Gastrocnemius medialis (tissue), 4 donors: ENCODE data around the gene CWC22.

ENCODE experiments used
- CTCF ChIP-seq, 5 experiments: fragments of 450-650 bp in 3 of 5; fragments of 200-600 bp in 2 of 5; sonication (generic) in 2 of 5; IDR thresholded peaks in 4 of 5; conservative IDR thresholded peaks in 1 of 5; 1 replicate in 4 of 5; 2 replicates in 1 of 5; pipeline ENCODE4 v1.5.1; 2016 to 2019; ENCODE audit warnings: antibody characterized with exemption in 5 of 5, mild to moderate bottlenecking in 3 of 5, moderate library complexity in 3 of 5
- POLR2A ChIP-seq, 2 donors: fragments of 450-650 bp; IDR thresholded peaks; one replicate each; pipeline ENCODE4 v1.6.1; 2017; ENCODE audit warnings: antibody characterized with exemption in 2 of 2, mild to moderate bottlenecking in 2 of 2, moderate library complexity in 2 of 2

- TF ChIP-seq CTCF (IDR thresholded peaks at IDR 0.05 in 4 of 5, conservative IDR thresholded peaks at IDR 0.05 in 1 of 5) (no peak), POLR2A (IDR thresholded peaks at IDR 0.05) (no peak)
Observed at GRCh38 chr2:179999000-179999399, 8.1 kb downstream of the CWC22 start.
